HepG2 (cell line): Measurements from ENCODE around the gene KRTAP10-11. TPM values are rescaled to one million over a fixed set of nuclear protein-coding genes. Genes with fewer than 3 reads are reported as not detected.

Experiments
- ATAC-seq: fragments of 200-7000 bp; cut with Tn5 transposase; 3 replicates; pipeline ENCODE4 v1.9.1; 2020; ENCODE audit warnings: mild to moderate bottlenecking, moderate library complexity
- BruUV-seq: library from RNA; stranded (reverse); fragments of 400-500 nt; replicated peaks from 2 replicates; lab custom pipeline; 2021; lab: Mats Ljungman, UMichigan
- CTCF ChIA-PET: fragments of 300-600 bp; formaldehyde crosslinking; extraction: SDS; loops from one replicate; lab custom pipeline; 2021; ENCODE audit warnings: low total read pairs, inconsistent platforms, low intra/inter-chr PET ratio; lab: Yijun Ruan, JAX
- POLR2A ChIA-PET: fragments of 350-600 bp; sonication (Branson Sonifier 250); formaldehyde crosslinking; loops from one replicate; lab custom pipeline; 2020; ENCODE audit warnings: antibody characterized with exemption, inconsistent platforms; lab: Yijun Ruan, JAX
- DNase-seq: peaks from one replicate; pipeline ENCODE4 v3.0.0-alpha.2; 2015; ENCODE audit warnings: low spot score
- FAIRE-seq: peaks from 3 replicates; lab custom pipeline; 2011; peaks lifted over from hg19 to GRCh38; lab: Jason Lieb, UNC
- H2AFZ ChIP-seq: one replicate; pipeline ENCODE4 v1.6.1; 2011; ENCODE audit warnings: low read length, inconsistent platforms
- H3K27ac ChIP-seq: fragments of 300-600 bp; 3 replicates; pipeline ENCODE4 v1.8.0; 2011; ENCODE audit warnings: mixed run types, mild to moderate bottlenecking, mixed read lengths, low read length, inconsistent platforms; ENCODE audit not compliant: insufficient read depth; ENCODE audit errors: extremely low read length
- H3K27me3 ChIP-seq, 2 experiments: fragments of 200-600 bp in 1 of 2; 2 replicates in 1 of 2; 3 replicates in 1 of 2; pipeline versions ENCODE4 v1.6.0 to v1.8.0; 2011; ENCODE audit warnings: low read length in 2 of 2, mild to moderate bottlenecking in 2 of 2, moderate library complexity in 2 of 2, inconsistent platforms in 1 of 2; ENCODE audit not compliant: insufficient read depth in 2 of 2, control insufficient read depth in 1 of 2
- H3K36me3 ChIP-seq, 2 experiments: fragments of 200-600 bp in 1 of 2; replicated peaks in 1 of 2; 2 replicates in 1 of 2; 3 replicates in 1 of 2; pipeline versions ENCODE4 v1.5.1 to v1.8.0; 2011; ENCODE audit warnings: low read length in 2 of 2, inconsistent platforms in 1 of 2; ENCODE audit not compliant: insufficient read depth in 2 of 2, control insufficient read depth in 1 of 2
- H3K4me1 ChIP-seq: 2 replicates; pipeline ENCODE4 v1.5.1; 2012; ENCODE audit warnings: low read length, inconsistent platforms; ENCODE audit not compliant: insufficient read depth
- H3K4me2 ChIP-seq: 2 replicates; pipeline ENCODE4 v1.6.0; 2011; ENCODE audit warnings: low read depth, low read length, inconsistent platforms
- H3K4me3 ChIP-seq, 3 experiments: fragments of 200-600 bp in 1 of 3; sonication (generic), shearing (Covaris generic) in 1 of 3; replicated peaks in 1 of 3; 2 replicates each; pipeline ENCODE4 v1.5.1; 2011 to 2016; ENCODE audit warnings: low read length in 3 of 3, inconsistent platforms in 2 of 3, low read depth in 2 of 3, mild to moderate bottlenecking in 2 of 3, control low read depth in 1 of 3, mixed read lengths in 1 of 3; ENCODE audit not compliant: insufficient read depth in 1 of 3
- H3K79me2 ChIP-seq: one replicate; pipeline ENCODE4 v1.6.1; 2011; ENCODE audit warnings: low read length, inconsistent platforms; ENCODE audit not compliant: insufficient read depth
- H3K9ac ChIP-seq: 2 replicates; pipeline ENCODE4 v1.6.0; 2011; ENCODE audit warnings: mild to moderate bottlenecking, low read depth, low read length, inconsistent platforms; ENCODE audit not compliant: insufficient read depth
- H3K9me3 ChIP-seq: 2 replicates; pipeline ENCODE4 v1.5.1; 2012; ENCODE audit warnings: mild to moderate bottlenecking, low read length
- H4K20me1 ChIP-seq: 2 replicates; pipeline ENCODE4 v1.6.0; 2011; ENCODE audit warnings: inconsistent platforms, mild to moderate bottlenecking, low read length, moderate library complexity; ENCODE audit not compliant: insufficient read depth
- HDAC6 ChIP-seq: fragments of 200-600 bp; sonication (generic); IDR thresholded peaks from 2 replicates; pipeline ENCODE4 v1.7.0; 2017; ENCODE audit warnings: mild to moderate bottlenecking, antibody characterized with exemption, low read length, low read depth
- KDM4B ChIP-seq: sonication (generic); formaldehyde crosslinking; IDR thresholded peaks from 2 replicates; pipeline ENCODE4 v1.4.0; 2020; ENCODE audit warnings: missing genetic modification reagents
- MEF2D ChIP-seq: sonication (generic); formaldehyde crosslinking; IDR thresholded peaks from 2 replicates; pipeline ENCODE4 v1.5.1; 2020; ENCODE audit warnings: mild to moderate bottlenecking, missing genetic modification reagents
- PBX3 ChIP-seq: sonication (generic); formaldehyde crosslinking; IDR thresholded peaks from 2 replicates; pipeline ENCODE4 v1.8.1; 2023; ENCODE audit warnings: missing genetic modification reagents, inconsistent platforms, borderline replicate concordance
- STAT5B ChIP-seq: sonication (generic); formaldehyde crosslinking; IDR thresholded peaks from 2 replicates; pipeline ENCODE4 v1.4.0; 2020; ENCODE audit warnings: missing genetic modification reagents
- ZBTB1 ChIP-seq: sonication (generic); formaldehyde crosslinking; IDR thresholded peaks from 2 replicates; pipeline ENCODE4 v1.4.0; 2020; ENCODE audit warnings: missing genetic modification reagents, borderline replicate concordance
- ZBTB14 ChIP-seq: sonication (generic); formaldehyde crosslinking; IDR thresholded peaks from 2 replicates; pipeline ENCODE4 v1.4.0; 2020; ENCODE audit warnings: missing genetic modification reagents
- ZFP36L1 ChIP-seq: sonication (generic); formaldehyde crosslinking; IDR thresholded peaks from 2 replicates; pipeline ENCODE4 v1.8.0; 2022; ENCODE audit warnings: mild to moderate bottlenecking, missing genetic modification reagents, moderate library complexity
- ZNF343 ChIP-seq: sonication (generic); formaldehyde crosslinking; IDR thresholded peaks from 2 replicates; pipeline ENCODE4 v1.4.0; 2020; ENCODE audit warnings: mild to moderate bottlenecking, missing genetic modification reagents
- WGBS: methylation state at CpG from one replicate; pipeline ENCODE4 v1.1.6; 2017; ENCODE audit warnings: low lambda C conversion rate; 5-methylcytosine and 5-hydroxymethylcytosine counted together
- in situ Hi-C: cut with HindIII; loops from 2 replicates; pipeline ENCODE4 v1.10.0; 2017; ENCODE audit warnings: low pct_unique_long_range_greater_than_20kb; ENCODE audit not compliant: extremely low pct_ligation_motif_present
- intact Hi-C: fragments of 100-400 bp; cut with micrococcal nuclease; formaldehyde crosslinking; loops from one replicate; pipeline ENCODE4 v1.10.0; 2022; ENCODE audit not compliant: unreplicated experiment
- polyA plus RNA-seq, 8 experiments: library from polyadenylated mRNA; depleted of rRNA in 3 of 8; stranded (reverse) in 7 of 8; unstranded in 1 of 8; fragments of >200 nt; fragmentation: Illumina TruSeq in 4 of 8; extraction: Trizol in 4 of 8; gene quantifications; 2 replicates each; pipeline versions ENCODE4 v1.2.1 to v1.2.3, GENCODE V29; 2011 to 2016; ENCODE audit warnings: low read depth in 4 of 8, missing spikeins in 1 of 8, mixed read lengths in 1 of 8; ENCODE audit not compliant: insufficient read depth in 1 of 8
- total RNA-seq, 5 experiments: library from RNA; depleted of rRNA; stranded (reverse); fragments of >200 nt; fragmentation: Illumina TruSeq; extraction: Trizol; gene quantifications; 2 replicates each; pipeline ENCODE4 v1.2.3, GENCODE V29; 2016; ENCODE audit warnings: low read depth in 1 of 5

Gene KRTAP10-11
- total and polyA plus RNA-seq, 2 of the 13 experiments (the other 11 are each of a cell fraction or from before 2014, with no cell fraction given): not detected

- no peak for TF ChIP-seq STAT5B (CRISPR knock-in tag)
- no peak for TF ChIP-seq ZFP36L1 (CRISPR knock-in tag)
- no peak for TF ChIP-seq MEF2D (CRISPR knock-in tag)
- no peak for TF ChIP-seq ZBTB1 (CRISPR knock-in tag)
- TF ChIP-seq PBX3 (CRISPR knock-in tag): no peak
- TF ChIP-seq ZNF343 (CRISPR knock-in tag): no peak
These were observed 34.7 kb upstream of the KRTAP10-11 start (continued) for GRCh38 chr21:44611551-44611950.

- 100% methylated on average over 2 of the region's 8 CpGs for WGBS
- no peak within 1 kb of the TSS for H3K27ac ChIP-seq
- no TSS peak for BruUV-seq
- H2AFZ ChIP-seq: no peak within 1 kb of the TSS
- TF ChIP-seq ZBTB14: no peak
- no peak for TF ChIP-seq KDM4B
- TF ChIP-seq HDAC6: no peak
- no peak within 1 kb of the TSS for H3K9ac ChIP-seq
- peaks cover 1 to 25% of the 10 kb centered on the region in 2 experiments; a peak in 3 of 5 replicates for H3K27me3 ChIP-seq
- no peak within 1 kb of the TSS for H3K4me3 ChIP-seq
- no peaks in the 10 kb centered on the region for H3K4me1 ChIP-seq
- CTCF ChIA-PET: no interaction called here
- no peaks in the 10 kb centered on the region for H3K36me3 ChIP-seq
- H3K4me2 ChIP-seq: no peak within 1 kb of the TSS
- intact Hi-C loops (no loop called here), in situ Hi-C loops (no loop called here)
- DNase-seq: no peak
- no peaks in the 10 kb centered on the region for H4K20me1 ChIP-seq
- ATAC-seq: no peak
- no peak for FAIRE-seq
- H3K79me2 ChIP-seq: no peaks in the 10 kb centered on the region
- peaks cover 24% of the 10 kb centered on the region; the same call in 1 of the 2 replicates for H3K9me3 ChIP-seq
- POLR2A ChIA-PET: no interaction called here
These were observed 34.2 kb upstream of the KRTAP10-11 start, which contains the start of gene KRTAP10-8 for GRCh38 chr21:44612029-44612486. Gene KRTAP10-8, plus strand, starts transcription at chr21:44612079. Its CDS starts 22 bp downstream, at chr21:44612101.
